Glomerular visceral epithelial cell (primary cell): ENCODE results near the gene ZKSCAN8.

ENCODE experiments used
- DNase-seq: peaks from one replicate; pipeline ENCODE4 v3.0.0-alpha.2; 2016; ENCODE audit errors: extremely low spot score

ZKSCAN8 gene

DNA sequence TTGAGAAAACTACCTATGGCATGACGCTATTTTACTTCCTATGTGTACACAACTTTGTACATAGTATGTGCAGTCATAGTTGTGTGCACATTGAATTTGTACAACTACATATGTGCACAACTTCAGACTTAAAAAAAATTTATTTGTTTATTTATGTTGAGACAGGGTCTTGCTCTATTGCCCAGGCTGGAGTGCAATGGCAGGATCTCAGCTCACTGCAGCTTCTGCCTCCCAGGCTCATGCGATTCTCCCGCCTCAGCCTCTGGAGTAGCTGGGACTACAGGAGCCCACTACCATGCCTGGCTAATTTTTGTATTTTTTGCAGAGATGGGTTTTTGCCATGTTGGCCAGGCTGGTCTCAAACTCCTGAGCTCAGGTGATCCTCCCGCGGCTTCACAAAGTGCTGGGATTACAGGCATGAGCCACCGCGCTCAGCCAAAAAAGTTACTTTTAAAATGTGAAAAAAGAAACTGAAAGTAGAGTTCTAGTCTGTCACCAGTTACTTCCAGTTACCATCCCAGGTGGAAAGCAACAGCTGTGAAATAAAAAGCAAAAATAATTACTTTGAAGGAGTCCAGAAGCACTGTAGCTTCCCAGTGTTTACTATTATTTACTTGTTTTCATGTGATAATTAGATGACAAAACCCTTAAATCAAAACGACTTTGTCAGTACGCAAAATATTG lies 1.7 kb upstream of the ZKSCAN8 start:
- DNase-seq = no peak

DNA sequence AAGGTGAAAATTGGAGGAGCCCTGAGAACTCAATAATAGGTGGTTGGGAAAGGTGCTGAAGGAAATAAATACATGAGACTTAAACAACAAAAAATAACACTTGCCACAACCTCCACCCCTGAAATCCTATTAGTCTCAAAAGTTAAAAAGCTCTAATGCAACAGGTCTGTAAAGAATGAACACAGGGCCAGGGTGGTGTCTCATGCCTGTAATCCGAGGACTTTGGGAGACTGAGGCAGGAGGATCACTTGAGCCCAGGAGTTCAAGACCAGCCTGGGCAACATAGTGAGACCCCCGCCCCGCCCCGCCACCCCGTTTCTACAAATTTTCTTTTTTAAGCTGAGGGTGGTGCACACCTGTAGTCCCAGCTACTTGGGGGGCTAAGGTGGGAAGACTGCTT lies 1.1 kb upstream of the ZKSCAN8 start:
- DNase-seq = no peak

DNA sequence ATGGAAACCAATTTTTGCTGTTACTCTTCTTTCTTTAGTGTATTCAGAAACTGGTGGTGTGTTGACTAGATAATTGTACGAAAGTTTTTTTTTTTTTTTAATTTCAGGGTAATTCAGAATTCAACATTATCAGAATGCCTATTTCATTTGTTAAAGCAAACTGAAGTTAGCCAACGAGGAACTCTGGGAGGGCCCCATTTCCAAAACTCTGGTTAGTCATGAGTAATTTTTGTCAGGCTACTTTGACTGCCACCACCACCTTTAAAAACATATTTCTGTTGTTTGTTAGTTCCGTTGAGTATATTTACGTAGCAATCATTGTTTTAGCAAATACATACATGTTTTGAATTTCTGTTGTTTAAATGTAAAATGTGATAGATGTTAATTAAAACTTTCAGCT lies 763 bp downstream of the ZKSCAN8 start:
- no peak for DNase-seq

DNA sequence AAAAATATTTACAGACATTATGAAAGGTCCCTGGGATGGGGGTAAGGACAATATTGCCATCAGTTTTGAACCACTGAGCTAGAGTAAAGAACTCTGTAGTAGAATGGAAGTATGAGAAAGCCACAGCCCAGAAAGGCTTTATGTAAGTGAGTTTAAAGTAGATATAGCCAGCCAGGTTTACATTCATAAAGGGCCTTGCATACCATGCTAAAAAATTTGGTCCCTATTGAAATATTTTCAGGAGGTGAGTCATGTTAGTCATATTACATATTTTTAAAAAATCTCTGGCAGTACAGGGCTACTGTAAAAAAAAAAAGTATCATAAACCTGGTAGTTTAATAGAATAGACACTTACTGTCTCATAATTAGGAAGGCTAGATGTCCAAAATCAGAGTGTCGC lies 3.5 kb downstream of the ZKSCAN8 start:
- DNase-seq = no peak

DNA sequence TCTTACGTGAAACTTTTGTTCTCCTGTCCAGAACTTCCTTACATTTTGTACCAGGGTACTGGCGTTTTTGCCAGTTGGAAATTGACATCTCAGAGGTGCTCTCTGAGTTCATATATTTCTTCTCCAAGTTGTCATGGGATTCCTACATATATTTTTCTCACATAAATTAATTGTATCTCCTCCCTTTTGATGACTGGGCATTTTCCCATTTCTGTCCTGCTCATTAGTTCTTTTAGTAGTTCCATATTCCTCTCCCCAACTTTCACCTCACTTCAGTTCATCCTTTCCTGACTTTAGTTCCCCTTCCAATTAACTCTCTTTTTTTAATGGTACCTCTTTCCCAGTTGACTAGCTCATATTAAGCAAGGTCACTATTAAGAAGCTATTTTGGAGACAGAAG lies 10.8 kb downstream of the ZKSCAN8 start:
- DNase-seq = no peak

DNA sequence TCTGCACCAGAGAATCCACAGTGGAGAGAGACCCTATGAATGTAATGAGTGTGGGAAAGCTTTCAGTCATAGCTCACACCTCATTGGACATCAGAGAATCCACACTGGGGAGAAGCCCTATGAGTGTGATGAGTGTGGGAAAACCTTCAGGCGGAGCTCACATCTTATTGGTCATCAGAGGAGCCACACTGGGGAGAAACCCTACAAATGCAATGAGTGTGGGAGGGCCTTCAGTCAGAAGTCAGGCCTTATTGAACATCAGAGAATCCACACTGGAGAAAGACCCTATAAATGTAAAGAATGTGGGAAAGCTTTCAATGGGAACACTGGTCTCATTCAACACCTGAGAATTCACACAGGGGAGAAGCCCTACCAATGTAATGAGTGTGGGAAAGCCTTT lies 11.9 kb downstream of the ZKSCAN8 start:
- no peak for DNase-seq

DNA sequence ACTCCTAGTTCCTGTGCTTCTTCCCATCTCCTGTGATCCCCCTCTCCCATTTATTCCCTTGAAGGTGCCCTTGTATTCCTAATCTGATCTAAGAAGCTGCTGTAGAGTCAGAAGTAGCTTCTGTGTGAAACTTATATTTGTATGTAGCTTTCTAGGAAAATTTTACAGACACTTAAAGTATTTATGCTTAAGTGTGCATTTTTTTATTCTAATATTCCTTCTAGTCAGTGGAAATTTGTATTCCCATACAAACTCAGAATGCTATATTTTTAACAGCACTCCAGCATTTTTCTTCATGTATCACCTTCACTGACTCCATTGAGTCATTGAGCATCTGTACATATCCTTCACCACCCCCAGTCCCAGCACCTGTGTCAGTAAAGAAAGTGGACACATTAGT lies 12.7 kb downstream of the ZKSCAN8 start:
- no peak for DNase-seq

DNA sequence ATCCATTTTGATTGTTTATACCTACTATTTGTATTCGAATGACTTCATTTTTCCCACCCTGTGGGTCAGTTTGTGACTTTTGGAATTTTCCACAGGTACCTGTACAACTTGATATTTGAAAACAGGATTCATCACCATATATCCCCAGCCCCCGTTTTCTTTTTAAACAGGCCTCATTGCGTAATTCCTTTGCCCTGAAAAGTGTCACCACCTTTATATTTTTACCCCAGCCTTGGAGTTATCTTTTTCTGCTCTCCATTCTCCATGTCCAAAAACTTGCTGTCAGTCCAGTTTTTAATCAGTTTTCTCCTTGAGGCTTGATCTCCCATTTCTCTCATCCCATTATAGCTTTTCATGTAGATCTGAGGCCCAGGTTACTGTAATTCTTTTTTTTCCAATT lies 16.6 kb downstream of the ZKSCAN8 start:
- no peak for DNase-seq

DNA sequence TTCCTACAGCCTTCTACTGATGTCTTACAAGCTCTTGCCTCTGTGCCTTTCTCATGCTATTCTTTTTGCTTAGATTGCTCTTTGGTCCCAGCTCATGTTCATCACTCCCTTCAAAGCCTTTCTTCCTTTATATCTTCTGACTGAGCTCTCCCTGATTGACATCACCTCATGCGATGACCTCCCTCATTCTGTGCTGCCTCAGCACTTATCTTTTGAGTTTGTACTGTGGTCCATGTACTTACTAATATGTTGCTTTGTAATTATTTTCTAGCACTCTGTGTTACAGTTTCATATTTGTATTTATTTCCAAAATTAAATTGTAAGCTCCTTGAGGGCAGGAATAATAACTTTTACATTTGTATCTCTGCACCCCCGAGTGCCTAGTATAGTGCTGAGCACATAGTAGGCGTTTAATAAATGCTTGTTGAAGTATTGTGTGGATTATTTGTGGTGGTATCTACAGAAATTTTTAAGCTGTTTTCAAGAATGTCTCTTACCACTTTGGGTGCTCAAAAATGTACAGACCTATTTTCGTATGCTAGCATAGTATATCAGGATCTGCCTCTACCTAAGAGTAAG lies 17.4 kb downstream of the ZKSCAN8 start:
- no peak for DNase-seq

DNA sequence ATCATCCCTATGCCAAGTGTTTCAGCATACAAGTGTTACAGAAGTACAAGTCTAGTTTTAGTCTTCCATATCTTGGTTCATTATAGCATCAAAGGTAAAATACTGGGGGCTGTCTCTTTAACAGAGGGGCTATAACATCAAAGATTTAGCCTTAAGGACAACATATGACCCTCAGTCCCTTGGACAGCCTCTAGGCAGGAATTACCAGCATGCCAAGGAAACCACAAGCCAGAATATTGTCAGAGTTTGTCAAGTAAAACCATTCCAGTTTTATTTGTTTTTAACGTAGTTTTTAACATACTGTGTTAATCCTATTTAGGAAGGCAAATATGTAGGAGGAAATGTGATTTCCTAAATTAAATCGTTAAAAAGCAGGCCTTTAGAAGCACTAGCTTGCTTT lies 18.6 kb downstream of the ZKSCAN8 start:
- DNase-seq = no peak

DNA sequence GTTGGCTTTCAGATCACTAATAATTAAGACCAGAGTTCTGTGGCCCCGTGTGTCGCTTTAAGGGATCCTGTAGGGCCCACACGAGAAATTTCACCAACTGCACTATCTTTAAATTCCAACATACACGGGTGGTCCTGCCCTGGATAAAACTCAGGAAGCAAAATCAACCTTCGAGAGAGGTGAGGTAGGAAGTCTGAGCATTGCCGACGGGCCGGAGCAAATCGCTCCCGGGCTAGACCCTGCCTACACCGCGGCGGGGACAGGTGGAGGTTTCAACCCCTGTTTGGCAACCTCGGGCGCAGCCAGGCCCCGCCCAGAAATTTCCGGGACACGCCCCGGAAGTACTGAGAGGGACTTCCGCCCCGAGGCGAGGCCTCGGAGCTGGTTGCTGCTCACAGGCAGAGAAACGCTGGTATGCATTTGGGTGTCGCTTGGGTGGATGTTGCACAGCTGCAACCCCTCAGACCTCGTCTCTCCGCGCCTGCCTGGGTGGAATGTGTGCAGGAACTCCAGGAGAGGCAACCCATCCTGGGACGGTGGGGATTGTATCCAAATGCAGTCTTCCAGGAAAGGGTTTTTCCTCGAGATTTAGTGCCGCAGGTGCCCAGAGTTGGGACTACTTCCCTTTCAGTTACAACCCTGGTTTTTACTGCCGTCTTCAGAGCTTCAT lies 19.9 kb downstream of the ZKSCAN8 start:
- peak; percentile 74 for DNase-seq

DNA sequence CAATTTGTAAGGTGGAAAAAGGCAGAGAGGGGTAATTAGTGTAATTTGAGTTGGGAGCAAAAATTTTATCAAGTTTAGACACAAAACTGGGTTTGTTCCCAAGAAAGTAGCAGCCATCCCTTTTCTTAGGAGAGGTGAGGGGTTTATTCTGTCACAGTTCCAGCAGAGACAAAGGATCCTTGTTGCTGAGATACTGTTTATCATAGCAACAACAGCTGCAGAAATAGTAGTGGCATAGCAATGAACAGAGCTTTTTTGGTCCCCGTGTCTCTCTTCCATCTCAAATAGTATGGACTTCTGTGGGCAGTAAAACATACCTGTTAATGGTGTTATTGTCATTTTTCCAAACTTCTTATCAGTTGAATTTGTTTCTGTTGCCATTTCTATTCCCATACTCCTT lies 23.9 kb downstream of the ZKSCAN8 start:
- DNase-seq = no peak

DNA sequence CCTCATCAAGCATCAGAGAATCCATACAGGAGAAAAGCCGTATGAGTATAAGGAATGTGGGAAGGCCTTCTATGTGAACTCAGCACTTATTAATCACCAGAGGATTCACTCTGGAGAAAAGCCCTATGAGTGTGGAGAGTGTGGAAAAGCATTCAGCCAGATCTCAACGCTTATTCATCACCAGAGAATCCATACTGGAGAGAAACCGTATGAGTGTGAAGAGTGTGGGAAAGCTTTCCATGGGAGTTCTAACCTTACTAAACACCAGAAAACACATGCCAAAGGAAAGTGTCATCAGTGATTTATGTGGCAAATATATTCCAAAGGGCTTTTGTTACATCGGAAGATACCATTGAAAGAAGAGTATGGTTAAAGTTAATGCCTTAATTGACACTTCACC lies 25.4 kb downstream of the ZKSCAN8 start:
- peak; percentile 89 for DNase-seq

DNA sequence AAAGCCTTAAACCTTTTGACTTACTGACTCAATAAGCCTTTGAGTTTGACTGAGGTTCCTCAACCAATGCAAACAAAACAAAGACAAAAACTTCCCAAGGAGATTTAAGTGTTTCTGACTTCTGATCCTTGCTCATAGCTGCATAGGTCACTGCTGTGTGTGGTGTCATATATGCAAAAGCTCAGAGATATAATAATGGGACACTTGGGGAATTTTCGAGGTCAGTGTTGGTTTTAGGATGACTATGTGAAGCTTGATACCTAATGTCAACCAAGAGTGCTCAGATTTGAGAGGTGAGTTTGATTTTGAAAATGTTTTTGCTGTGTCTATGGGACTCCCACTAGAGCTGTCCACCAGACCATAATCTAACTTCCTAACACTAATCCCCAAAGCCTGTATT lies 26.2 kb downstream of the ZKSCAN8 start:
- DNase-seq = no peak

DNA sequence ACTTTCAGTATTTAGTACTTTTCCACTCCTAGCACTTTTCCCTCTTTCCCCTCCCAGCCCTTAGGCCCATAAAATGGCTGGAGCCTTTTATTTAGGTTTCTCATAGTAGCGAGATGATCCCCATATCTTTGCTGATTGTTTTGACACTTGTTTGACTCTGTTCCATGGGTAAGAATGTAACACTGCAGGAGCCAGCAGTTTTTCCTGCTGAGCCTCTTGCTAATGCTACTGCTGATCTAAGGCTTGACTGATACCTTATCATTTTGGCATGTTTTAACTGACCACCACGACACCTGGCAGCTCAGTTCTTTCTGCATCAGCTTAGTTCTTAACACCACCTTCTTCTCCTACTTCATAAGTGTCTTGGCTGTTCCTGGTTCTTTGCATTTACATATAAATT lies 29.6 kb downstream of the ZKSCAN8 start:
- no peak for DNase-seq

DNA sequence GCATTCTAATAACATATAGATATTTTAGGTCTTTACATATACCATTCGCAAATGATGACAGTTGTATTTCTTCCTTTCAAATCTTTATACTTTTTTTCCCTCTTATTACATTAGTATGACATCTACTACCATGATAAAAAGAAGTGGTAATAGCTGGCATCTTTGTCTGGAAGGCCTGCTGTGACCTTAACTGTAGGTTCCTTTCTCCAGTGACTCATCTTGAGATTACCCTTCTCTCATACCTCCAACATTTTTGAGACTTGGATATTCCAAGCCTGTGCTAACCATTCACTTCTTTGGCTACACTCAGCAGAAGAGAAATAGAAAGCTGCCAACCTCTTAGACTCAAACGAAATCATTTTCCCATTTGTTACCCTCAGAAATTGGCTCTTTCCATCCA lies 30.3 kb downstream of the ZKSCAN8 start:
- no peak for DNase-seq

DNA sequence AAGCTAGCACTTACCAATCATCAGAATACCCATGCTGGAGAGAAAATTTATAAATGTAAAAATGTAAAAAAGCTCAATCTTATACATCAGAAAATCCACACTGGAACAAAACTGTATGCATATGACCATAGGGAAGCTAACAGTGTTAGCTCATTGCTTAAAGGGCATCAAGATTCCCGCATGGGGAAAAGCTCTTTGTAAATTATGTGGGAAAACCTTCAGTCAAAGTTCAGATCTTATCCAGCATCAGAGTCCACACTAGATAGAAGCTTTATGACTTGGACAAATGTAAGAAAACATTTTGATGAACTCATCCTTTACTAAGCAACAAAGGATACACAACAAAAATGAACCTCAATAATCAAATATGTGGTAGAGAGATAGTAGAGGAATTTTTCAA lies 34.7 kb downstream of the ZKSCAN8 start:
- DNase-seq = no peak

DNA sequence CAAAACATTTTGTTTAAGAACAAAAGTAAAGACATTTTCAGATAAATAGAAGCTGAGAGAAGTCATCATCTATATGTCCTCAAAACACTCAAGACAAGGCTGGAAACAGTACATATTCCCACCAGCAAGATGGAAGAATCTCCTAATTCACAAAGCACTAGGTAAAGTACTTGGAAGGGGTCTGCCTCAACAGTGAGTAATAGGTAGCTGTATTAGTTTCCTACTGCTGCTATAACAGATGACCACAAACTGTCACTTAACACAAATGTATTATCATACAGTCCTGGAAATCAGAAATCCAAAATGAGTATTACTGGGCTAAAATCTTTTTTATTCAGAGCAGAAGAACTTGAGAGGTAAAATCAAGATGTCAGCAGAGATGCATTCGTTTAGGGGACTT lies 40.6 kb downstream of the ZKSCAN8 start:
- DNase-seq = no peak

DNA sequence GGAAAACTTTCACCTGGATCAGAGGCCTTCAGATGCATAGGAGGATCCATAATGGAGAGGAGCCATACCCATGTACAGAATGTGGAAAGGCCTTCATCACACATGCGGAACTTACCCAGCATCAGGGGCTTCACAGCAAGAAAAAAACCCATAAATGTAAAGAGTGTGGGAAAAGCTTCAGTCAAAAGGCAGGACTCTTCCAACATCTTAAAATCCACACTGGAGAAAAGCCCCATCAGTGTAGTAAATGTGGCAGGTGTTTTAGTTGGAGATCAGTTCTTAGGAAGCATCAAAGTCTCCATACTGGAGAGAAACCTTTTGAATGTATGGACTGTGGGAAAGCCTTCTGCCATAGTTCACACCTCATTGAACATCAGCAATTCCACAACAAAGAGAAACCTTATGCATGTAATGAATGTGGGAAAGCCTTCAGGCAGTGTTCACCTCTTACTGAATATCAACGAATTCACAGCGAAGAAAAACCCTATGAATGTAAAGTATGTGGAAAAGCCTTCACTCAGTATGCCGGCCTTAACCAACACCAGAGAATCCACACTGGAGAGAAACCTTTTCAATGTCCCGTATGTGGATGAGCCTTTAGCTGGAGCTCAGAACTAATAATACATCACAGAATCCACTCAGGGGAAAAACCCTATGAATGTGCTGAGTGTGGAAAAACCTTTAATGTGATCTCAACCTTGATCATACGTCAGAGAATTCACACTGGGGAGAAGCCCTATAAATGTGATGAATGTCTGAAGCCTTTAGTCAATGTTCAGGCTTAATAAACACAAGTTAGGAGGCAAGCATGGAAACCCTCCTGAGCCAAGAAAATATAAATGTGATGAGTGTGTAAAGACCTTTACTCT lies 46.7 kb downstream of the ZKSCAN8 start:
- no peak for DNase-seq

DNA sequence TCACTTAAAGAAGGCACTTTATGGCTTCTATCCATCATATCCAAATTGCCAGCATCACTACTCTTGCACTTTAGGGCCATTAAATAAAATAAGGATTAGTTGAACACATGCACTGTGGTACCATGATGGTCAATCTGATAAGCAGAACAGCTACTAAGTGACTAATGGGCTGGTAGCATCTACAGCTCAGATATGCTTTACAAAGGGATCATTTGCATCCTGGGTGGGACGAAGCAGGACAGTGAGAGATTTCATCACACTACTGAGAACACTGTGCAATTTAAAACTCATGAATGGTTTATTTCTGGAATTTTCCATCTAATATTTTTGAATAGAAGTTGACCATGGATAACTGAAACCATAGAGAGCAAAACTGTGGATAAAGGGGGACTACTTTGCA lies 58.3 kb downstream of the ZKSCAN8 start:
- no peak for DNase-seq

DNA sequence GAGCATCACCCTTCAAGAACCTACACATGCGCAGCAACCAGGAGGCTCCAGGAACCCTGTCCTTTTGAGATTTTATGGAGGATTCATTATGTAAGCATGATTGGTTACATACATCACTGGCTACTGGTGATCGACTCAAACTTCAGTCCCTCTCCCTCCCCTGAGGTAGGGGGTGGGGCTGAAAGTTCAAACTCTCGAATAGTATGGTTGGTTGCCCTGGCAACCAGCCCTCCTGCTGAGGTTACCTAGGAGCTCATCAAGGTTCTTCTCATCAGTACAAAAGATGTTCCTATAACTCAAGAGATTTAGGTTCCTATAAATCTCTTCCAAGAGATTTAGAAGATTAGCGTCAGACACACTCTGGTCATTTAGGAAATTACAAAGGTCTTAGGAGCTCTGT lies 61.5 kb downstream of the ZKSCAN8 start:
- no peak for DNase-seq

DNA sequence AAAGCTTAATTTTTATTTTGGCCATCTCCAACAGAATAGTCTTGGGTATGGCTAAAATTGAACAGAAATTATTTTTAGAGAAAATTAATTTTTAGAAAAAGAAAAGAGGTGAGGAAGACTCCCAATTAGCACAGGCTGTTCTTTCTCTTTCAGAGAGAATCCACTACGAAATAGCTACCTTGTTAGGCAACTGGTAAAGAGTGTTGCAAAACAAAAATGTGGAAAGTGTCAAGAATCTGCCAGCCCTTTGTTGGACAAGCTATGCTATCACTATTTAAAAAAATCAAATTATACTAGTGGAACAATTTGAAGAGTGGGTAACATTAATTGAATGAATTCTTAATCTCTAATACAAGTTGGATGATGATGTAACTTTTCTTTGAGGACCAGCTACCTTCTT lies 64.2 kb downstream of the ZKSCAN8 start:
- DNase-seq = no peak

DNA sequence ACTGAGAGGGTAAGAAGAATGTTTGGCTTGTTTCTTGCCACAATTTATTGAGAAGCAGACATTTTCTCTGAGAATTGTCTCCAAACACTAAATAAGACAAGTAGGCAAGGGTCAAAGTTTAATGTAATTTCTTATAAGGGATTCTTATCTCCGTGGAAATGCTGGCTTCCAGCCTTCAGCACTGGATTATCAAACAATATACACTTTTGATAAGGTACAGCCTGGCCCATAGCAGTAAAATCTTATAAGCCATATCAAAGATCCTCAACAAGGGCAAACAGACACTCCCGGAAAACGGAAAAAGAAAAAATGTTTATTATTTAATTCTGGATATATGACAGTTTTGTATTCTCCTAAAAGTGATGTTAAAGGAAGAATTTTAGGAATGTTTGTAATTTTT lies 64.8 kb downstream of the ZKSCAN8 start:
- no peak for DNase-seq
